Measurements from ENCODE around the gene PLXNA2. TPM values are rescaled to one million over a fixed set of nuclear protein-coding genes. Genes with fewer than 3 reads are reported as not detected.

PLXNA2 gene
- total and polyA plus RNA-seq, 2 of the 8 experiments (the other 6 are each of a cell fraction or from before 2014, with no cell fraction given), result 0.33 to 1.5 TPM

DNA sequence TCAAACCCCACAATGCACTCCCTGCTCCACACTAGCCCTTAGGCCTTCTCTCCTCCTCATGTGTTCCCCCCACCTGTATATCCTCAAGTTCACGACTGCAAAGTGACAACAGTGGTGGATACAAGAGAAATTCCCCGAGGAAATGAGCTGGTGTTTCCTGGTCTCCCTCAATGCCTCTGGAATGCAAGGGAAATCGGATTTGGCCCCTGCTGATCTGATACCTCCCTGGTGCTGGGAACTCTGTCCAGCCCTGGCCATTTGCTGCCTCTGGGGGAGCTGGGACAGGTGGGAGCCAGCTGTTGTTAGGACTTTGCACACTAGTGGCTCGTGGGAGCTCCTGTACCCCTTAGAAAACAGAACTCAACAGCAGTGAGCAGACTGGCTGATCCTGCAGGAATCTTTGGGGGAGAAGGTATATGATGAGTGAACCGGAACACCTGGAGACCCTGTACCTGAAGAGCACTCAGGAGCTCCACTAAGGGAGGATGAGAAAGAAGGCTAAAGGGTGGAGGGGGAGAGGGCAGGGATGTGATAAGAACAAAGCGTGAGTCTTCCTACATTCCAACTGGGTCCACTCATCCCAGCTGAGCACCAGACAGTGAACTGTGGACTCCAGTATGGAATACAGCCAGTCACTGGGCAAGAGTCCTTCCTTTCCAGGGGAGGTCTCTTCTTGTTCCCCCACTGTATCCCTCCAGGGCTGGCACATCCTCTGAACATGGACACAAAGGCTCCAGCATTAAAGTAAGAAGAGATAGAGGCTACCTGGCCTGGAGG, 69.3 kb downstream of the PLXNA2 start (continued):
- TF ChIP-seq MAFK (IDR thresholded peaks at IDR 0.05; ENCODE audit: low read depth, low read length) (no peak), TEAD4 (IDR thresholded peaks at IDR 0.05; ENCODE audit: low read depth, low read length) (no peak)
